SJCRH30 (cell line): ENCODE results near the gene USF2. TPM values are rescaled to one million over a fixed set of nuclear protein-coding genes. Genes with fewer than 3 reads are reported as not detected.

ENCODE experiments used
- DNase-seq, 2 experiments: peaks; one replicate each; pipeline ENCODE4 v3.0.0-alpha.2; 2015 to 2020
- H3K27ac ChIP-seq: fragments of 250-450 bp; sonication (Bioruptor Pico); 2 replicates; pipeline ENCODE4 v1.5.1; 2020; ENCODE audit warnings: mild to moderate bottlenecking, moderate library complexity
- H3K27me3 ChIP-seq: fragments of 250-450 bp; sonication (Bioruptor Pico); 2 replicates; pipeline ENCODE4 v1.5.1; 2020; ENCODE audit warnings: mild to moderate bottlenecking, moderate library complexity
- H3K36me3 ChIP-seq: fragments of 250-450 bp; sonication (Bioruptor Pico); 2 replicates; pipeline ENCODE4 v1.5.1; 2020; ENCODE audit warnings: mild to moderate bottlenecking, moderate library complexity
- H3K4me1 ChIP-seq: fragments of 250-450 bp; sonication (Bioruptor Pico); 2 replicates; pipeline ENCODE4 v1.5.1; 2020; ENCODE audit warnings: mild to moderate bottlenecking, moderate library complexity
- H3K4me3 ChIP-seq: fragments of 250-450 bp; sonication (Bioruptor Pico); 2 replicates; pipeline ENCODE4 v1.5.1; 2020; ENCODE audit warnings: mild to moderate bottlenecking, moderate library complexity
- H3K9me3 ChIP-seq: fragments of 250-450 bp; sonication (Bioruptor Pico); replicated peaks from 2 replicates; pipeline ENCODE4 v1.5.1; 2020; ENCODE audit warnings: mild to moderate bottlenecking, moderate library complexity
- total RNA-seq: library from RNA; depleted of rRNA; stranded (reverse); fragments of >200 nt; shearing (Covaris generic); gene quantifications from 2 replicates; pipeline ENCODE4 v1.2.3, GENCODE V29; 2014

The USF2 gene
- total RNA-seq, 1 experiment from 2014 or later = 104 TPM

DNA sequence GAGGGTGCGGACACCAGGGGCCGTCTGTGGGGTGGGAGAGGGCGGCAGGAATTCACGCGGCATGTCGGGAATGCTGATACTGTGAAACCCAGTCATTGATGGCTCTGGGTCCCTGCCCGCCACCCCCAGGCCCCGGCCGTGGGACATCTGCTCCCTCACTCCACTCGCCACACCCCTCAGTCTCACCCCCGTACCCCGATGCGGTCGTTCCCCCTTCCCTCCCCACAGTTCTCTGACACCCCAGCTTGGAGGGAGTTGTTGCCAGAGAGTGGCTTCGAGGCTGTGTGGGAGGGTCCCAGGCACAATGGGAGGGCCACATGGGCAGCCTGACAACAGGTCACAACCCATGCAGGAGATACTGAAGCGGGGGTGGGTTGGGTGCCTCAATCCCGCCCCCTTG lies 25.0 kb downstream of the USF2 start:
- no peak overlapping the region; the same call in 1 of the 2 replicates for H3K27ac ChIP-seq
- H3K9me3 ChIP-seq = no peaks in the 10 kb centered on the region
- no peak for DNase-seq
- H3K27me3 ChIP-seq = peaks cover 8% of the 10 kb centered on the region; the same call in 1 of the 2 replicates
- no peak overlapping the region; the same call in 1 of the 2 replicates for H3K4me3 ChIP-seq
- peaks cover 32% of the 10 kb centered on the region; the same call in 1 of the 2 replicates for H3K4me1 ChIP-seq
- H3K36me3 ChIP-seq = no peaks in the 10 kb centered on the region

DNA sequence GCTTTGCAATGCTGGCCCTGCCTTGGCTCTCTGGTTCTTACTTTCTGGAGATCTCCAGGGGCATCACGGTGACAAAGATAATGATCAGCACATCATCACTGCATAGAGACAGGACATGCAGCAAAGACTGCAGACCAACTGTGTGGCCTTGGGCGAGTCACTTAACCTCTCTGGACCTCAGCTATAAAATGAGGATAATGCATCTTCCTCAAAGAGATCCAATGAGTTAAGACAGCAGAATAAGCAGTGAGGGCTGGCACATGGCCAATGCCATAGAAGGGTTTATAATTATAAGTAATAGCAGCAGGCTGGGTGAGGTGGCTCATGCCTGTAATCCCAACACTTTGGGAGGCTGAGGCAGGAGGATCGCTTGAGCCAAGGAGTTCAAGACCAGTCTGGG lies 25.6 kb downstream of the USF2 start:
- Histone ChIP-seq H3K4me1 (peaks cover 27% of the 10 kb centered on the region; the same call in 1 of the 2 replicates), H3K9me3 (no peaks in the 10 kb centered on the region), H3K4me3 (no peak overlapping the region), H3K27me3 (peaks cover 8% of the 10 kb centered on the region; the same call in 1 of the 2 replicates), H3K36me3 (no peaks in the 10 kb centered on the region), H3K27ac (no peak overlapping the region)
- no peak for DNase-seq

DNA sequence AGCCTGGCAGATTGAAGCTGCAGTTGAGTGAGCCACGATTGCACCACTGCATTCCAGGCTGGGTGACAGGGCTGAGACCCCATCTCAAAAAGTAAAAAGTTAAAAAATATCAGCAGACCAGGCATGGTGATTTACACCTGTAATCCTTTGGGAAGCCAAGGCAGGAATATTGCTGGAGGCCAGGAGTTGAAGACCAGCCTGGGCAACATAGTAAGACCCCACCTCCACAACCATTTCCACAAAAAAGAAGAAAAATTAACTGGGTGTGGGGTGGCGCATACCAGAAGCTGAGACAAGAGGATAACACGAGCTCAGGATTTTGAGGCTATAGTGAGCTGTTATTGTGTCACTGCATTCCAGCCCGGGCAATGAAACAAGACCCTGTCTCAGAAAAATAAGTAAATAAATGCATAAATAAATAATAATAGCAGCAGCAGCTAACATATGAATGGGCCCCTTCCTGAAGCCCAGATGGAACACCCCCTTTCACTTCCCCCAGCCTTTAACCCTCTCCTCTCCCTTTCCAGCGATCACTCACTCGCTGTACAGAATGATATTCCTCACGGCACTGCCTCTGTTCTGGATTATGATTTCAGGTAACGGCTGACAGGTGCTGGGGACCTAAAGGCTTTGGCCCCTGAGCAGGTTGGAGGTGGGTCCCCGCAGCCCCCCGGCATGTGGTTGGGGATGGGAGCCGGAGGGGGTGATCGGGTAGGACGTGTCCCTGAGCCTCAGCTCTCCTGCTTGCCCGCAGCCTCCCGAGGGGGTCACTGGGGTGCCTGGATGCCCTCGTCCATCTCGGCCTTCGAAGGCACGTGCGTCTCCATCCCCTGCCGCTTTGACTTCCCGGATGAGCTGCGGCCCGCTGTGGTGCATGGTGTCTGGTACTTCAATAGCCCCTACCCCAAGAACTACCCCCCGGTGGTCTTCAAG lies 26.4 kb downstream of the USF2 start:
- Histone ChIP-seq H3K4me1 (peaks cover 26% of the 10 kb centered on the region; the same call in 1 of the 2 replicates), H3K27ac (no peak overlapping the region), H3K4me3 (no peak overlapping the region), H3K36me3 (no peaks in the 10 kb centered on the region), H3K27me3 (peaks cover 7% of the 10 kb centered on the region; the same call in 1 of the 2 replicates), H3K9me3 (no peaks in the 10 kb centered on the region)
- no peak for DNase-seq

DNA sequence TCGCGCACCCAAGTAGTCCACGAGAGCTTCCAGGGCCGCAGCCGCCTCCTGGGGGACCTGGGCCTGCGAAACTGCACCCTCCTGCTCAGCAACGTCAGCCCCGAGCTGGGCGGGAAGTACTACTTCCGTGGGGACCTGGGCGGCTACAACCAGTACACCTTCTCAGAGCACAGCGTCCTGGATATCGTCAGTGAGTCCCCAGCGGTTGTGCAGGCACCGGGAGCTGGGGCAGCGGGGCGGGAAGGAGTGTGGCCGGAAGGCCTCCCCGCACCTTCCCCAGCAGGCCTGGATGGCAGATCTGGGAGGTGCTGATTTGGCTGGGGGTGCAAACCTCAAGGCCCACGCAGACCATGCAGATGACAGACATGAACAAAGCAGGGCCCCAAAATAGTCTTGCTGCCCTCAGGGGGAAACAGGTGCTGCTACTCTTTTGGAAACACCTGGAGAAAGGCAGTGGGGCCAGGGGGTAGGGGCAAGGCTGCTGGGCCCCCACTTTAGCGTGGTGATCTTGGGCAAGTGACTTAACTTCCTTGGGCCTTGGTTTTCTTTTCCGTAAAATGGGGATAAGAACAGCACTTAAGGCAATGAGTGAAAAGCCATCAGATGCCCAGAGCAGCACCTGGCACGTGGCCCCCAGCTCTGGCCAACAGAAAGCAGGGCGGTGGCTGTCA lies 27.2 kb downstream of the USF2 start:
- Histone ChIP-seq H3K27ac (no peak overlapping the region), H3K4me3 (no peak overlapping the region), H3K4me1 (peaks cover 22% of the 10 kb centered on the region; the same call in 1 of the 2 replicates), H3K27me3 (peaks cover 3% of the 10 kb centered on the region; the same call in 1 of the 2 replicates), H3K9me3 (no peaks in the 10 kb centered on the region), H3K36me3 (no peaks in the 10 kb centered on the region)
- no peak for DNase-seq

DNA sequence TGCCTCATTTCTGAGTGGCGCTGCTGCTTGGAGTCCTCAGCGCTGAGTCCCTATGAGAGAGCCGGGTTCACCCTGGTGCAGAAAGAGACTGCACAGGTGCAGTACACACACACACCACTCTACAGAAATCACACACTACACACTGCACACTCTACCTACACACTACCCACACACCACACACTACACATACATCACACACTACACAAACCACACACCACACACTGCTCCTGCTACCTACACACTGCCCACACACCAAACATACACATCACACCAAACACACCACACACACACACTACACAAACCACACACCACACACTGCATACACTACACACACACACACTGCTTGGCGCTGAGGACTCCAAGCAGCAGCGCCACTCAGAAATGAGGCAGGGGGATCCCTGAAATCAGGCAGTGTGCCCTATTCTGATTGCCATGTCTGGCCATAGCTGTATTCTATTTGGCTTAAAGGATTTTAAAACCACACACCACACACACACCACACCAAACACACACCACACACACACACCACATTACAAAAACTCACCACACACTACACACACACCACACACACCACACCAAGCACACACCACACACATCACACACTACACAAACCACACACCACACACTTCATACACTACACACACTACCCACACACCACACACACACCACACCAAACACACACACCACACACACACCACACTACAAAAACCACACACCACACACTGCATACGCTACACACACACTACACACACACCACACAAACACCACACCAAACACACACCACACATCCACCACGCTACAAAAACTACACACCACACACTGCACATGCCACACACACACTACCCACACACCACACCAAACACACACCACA lies 28.1 kb downstream of the USF2 start:
- no peaks in the 10 kb centered on the region for H3K36me3 ChIP-seq
- no peaks in the 10 kb centered on the region for H3K9me3 ChIP-seq
- H3K27ac ChIP-seq = no peak overlapping the region
- H3K27me3 ChIP-seq = no peaks in the 10 kb centered on the region; the same call in 1 of the 2 replicates
- no peak overlapping the region for H3K4me3 ChIP-seq
- H3K4me1 ChIP-seq = peaks cover 13% of the 10 kb centered on the region; the same call in 1 of the 2 replicates
- no peak for DNase-seq

DNA sequence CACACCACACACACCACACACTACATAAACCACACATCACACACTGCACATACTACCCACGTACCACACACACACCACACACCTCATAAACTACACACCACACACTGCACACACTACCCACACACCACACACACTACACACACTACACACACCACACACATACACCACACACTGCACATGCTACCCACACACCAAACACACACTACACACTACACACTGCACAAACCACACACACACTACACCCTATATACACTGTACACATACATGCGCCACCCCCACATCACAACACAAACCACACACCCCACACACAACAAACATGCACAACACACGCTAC lies 28.7 kb downstream of the USF2 start:
- no peak overlapping the region for H3K4me3 ChIP-seq
- H3K27ac ChIP-seq = no peak overlapping the region
- no peaks in the 10 kb centered on the region; the same call in 1 of the 2 replicates for H3K27me3 ChIP-seq
- no peak for DNase-seq
- peaks cover 8% of the 10 kb centered on the region; the same call in 1 of the 2 replicates for H3K4me1 ChIP-seq
- no peaks in the 10 kb centered on the region for H3K9me3 ChIP-seq
- no peaks in the 10 kb centered on the region for H3K36me3 ChIP-seq

DNA sequence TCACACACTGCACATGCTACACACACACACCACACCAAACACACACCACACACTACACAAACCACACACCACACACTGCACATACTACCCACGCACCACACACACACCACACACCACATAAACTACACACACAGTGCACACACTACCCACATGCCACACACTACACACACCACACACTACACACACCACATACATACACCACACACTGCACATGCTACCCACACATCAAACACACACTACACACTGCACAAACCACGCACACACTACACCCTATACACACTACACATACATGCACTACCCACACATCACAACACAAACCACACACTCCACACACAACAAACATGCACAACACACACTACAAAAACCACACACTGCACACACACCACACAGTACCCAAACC lies 29.2 kb downstream of the USF2 start:
- no peak for DNase-seq
- peaks cover 7% of the 10 kb centered on the region; the same call in 1 of the 2 replicates for H3K4me1 ChIP-seq
- H3K4me3 ChIP-seq = no peak overlapping the region
- no peaks in the 10 kb centered on the region for H3K36me3 ChIP-seq
- H3K9me3 ChIP-seq = no peaks in the 10 kb centered on the region
- no peak overlapping the region for H3K27ac ChIP-seq
- no peaks in the 10 kb centered on the region; the same call in 1 of the 2 replicates for H3K27me3 ChIP-seq

DNA sequence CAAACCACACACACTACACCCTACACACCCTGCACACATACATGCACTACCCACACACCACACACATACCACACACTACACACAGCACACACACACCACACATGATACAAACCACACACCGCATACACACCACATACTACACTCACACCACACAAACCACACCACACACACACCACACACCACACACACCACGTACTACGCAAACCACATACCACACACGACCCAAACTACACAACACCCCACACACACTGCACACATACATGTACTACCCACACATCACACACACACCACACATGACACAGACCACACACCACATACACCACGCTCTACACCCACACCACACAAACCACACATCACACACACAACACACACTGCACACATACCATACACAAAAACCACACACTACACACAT lies 29.8 kb downstream of the USF2 start:
- Histone ChIP-seq H3K4me1 (peaks cover under 1% of the 10 kb centered on the region; the same call in 1 of the 2 replicates), H3K4me3 (no peak overlapping the region)

DNA sequence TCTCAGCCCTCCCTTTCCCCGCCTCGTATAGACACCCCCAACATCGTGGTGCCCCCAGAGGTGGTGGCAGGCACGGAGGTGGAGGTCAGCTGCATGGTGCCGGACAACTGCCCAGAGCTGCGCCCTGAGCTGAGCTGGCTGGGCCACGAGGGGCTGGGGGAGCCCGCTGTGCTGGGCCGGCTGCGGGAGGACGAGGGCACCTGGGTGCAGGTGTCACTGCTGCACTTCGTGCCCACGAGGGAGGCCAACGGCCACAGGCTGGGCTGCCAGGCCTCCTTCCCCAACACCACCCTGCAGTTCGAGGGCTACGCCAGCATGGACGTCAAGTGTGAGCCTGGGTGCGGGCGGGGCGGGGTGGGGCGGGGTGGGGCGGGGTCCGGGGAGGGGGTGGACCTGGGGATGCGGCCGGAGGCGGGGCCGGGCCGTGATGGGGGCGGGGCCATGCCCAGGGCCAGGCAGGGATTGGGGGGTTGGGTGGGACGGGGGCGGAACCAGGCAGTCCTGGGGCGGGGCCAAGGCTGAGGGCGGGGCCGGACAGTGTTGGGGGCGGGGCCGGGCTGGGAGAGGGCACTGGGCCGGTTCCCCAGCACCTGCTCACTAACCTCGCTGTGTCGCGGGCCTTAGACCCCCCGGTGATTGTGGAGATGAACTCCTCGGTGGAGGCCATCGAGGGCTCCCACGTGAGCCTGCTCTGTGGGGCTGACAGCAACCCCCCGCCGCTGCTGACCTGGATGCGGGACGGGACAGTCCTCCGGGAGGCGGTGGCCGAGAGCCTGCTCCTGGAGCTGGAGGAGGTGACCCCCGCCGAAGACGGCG lies 31.0 kb downstream of the USF2 start:
- H3K27ac ChIP-seq = no peak overlapping the region
- DNase-seq = no peak

More for the DNA sequence above, 29.8 kb downstream of the USF2 start:
- Histone ChIP-seq H3K27ac (no peak overlapping the region), H3K27me3 (no peaks in the 10 kb centered on the region; the same call in 1 of the 2 replicates), H3K36me3 (no peaks in the 10 kb centered on the region), H3K9me3 (no peaks in the 10 kb centered on the region)
- DNase-seq = no peak

DNA sequence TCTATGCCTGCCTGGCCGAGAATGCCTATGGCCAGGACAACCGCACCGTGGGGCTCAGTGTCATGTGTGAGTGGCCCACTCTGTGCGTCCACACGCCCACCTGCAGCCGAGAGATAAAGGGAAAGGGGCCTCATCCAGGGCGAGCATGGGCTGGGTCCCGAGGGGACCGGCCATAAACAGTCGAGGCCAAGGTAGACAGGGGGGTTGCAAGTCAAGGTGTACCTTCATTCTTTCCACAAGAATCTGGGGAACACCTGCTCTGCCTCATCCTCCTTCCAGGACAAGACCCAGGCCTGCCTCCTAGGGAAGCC lies 31.5 kb downstream of the USF2 start:
- no peak for DNase-seq
- no peaks in the 10 kb centered on the region for H3K27me3 ChIP-seq
- no peaks in the 10 kb centered on the region for H3K9me3 ChIP-seq
- no peak overlapping the region for H3K27ac ChIP-seq
- no peaks in the 10 kb centered on the region for H3K36me3 ChIP-seq
- no peak overlapping the region for H3K4me3 ChIP-seq
- H3K4me1 ChIP-seq = no peaks in the 10 kb centered on the region

More for the DNA sequence above, 31.0 kb downstream of the USF2 start:
- Histone ChIP-seq H3K36me3 (no peaks in the 10 kb centered on the region), H3K9me3 (no peaks in the 10 kb centered on the region), H3K4me3 (no peak overlapping the region), H3K27me3 (no peaks in the 10 kb centered on the region), H3K4me1 (no peaks in the 10 kb centered on the region)

DNA sequence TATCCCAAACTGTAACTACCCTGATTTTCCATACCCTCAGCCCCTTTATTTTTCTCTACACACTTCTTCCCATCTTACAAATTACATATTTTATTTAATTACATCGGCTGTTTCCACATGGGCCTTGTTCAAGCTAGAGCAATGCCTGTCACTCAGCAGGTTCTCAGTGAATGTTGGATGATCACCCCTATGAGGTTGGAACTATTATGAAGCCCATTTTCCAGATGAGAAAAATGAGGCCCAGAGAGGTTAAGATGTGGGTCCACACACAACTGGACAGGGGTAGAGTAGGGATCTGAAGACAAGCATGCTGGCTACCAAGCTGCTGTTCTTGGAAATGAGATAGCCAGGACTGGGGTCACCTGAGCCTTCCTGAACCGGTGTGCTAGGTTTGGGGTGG lies 33.2 kb downstream of the USF2 start:
- H3K4me1 ChIP-seq = no peaks in the 10 kb centered on the region
- no peak overlapping the region for H3K4me3 ChIP-seq
- no peak overlapping the region for H3K27ac ChIP-seq
- H3K27me3 ChIP-seq = no peaks in the 10 kb centered on the region
- no peaks in the 10 kb centered on the region for H3K9me3 ChIP-seq
- H3K36me3 ChIP-seq = no peaks in the 10 kb centered on the region
- no peak for DNase-seq

DNA sequence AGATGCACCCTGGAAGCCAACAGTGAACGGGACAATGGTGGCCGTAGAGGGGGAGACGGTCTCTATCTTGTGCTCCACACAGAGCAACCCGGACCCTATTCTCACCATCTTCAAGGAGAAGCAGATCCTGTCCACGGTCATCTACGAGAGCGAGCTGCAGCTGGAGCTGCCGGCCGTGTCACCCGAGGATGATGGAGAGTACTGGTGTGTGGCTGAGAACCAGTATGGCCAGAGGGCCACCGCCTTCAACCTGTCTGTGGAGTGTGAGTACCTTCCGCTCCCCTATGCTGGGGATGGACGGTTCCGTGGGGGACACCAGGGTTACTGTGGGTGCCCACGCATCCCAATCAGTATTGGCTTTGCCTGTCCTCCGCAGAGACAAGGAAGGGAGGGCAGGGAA lies 33.7 kb downstream of the USF2 start:
- Histone ChIP-seq H3K27me3 (no peaks in the 10 kb centered on the region), H3K9me3 (no peaks in the 10 kb centered on the region), H3K4me1 (no peaks in the 10 kb centered on the region), H3K36me3 (no peaks in the 10 kb centered on the region), H3K27ac (no peak overlapping the region), H3K4me3 (no peak overlapping the region)
- no peak for DNase-seq

DNA sequence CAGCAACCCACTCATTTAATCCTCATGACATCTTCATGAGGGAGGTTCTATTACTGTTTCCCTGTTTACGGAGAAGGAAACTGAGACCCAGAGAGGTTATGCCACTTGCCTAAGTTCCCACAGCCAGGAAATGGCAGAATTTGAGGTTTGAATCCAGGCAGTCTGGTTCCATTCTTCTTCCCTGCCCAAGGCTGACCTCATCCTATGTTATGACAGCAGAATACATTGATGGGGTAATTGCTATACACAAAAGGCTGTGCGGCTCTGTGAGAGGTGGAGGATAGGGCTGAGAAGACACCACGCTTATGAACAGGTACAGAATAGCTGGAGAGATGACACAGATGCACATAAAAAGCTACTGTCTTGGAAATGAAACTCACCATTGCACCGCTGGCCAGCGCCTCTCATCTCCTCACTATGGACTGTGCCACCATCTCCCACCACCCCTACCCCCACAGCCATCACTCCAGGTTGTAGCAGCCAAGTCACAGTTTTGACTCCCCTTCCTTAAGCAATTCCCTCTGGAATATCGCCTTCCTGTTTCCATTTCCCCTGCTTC lies 34.7 kb downstream of the USF2 start:
- Histone ChIP-seq H3K9me3 (no peaks in the 10 kb centered on the region), H3K27ac (no peak overlapping the region), H3K36me3 (no peaks in the 10 kb centered on the region), H3K4me1 (no peaks in the 10 kb centered on the region), H3K27me3 (no peaks in the 10 kb centered on the region), H3K4me3 (no peak overlapping the region)
- no peak for DNase-seq
